Smooth muscle cell of the brain vasculature (primary cell): ENCODE results near the gene CNTN2.
A peak's percentile ranks its signal among the peaks of the same experiment; 100 is the strongest.

Source experiments
- DNase-seq: peaks from one replicate; pipeline ENCODE4 v3.0.0-alpha.2; 2012; ENCODE audit warnings: low read depth, low spot score

Gene CNTN2

DNA sequence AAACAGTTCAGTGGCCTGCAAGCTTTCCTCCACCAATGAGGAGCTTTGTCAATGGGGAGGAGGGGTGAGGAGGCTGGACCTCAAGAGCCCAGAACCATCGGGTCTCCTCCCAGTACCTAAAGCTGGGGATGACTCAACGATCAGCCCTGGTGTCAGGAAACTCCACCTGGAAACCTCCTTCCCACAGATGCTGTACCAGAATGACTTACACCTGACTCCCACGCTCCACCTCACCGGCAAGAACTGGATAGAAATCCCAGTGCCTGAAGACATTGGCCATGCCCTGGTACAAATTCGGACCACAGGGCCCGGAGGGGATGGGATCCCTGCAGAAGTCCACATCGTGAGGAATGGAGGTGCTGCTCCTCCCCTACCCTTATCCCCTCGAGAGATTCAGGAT, 29.9 kb downstream of the CNTN2 start:
- DNase-seq: no peak

DNA sequence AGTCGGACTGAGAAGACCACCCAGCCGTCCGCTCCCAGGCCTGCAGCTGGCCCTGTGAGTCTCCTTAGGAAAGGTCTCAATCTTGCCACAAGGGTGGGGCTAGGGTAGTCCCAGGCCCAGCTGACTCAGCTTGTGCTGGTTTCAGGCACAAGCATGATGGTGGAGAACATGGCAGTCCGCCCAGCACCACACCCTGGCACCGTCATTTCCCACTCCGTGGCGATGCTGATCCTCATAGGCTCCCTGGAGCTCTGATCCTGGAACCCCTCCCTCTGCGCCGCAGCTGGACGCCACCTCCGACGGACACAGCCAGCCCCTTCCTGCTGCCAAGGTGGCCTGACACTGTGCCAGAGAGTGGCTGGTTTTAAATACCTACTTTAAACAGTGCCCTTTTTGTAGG, 30.5 kb downstream of the CNTN2 start:
- no peak for DNase-seq

DNA sequence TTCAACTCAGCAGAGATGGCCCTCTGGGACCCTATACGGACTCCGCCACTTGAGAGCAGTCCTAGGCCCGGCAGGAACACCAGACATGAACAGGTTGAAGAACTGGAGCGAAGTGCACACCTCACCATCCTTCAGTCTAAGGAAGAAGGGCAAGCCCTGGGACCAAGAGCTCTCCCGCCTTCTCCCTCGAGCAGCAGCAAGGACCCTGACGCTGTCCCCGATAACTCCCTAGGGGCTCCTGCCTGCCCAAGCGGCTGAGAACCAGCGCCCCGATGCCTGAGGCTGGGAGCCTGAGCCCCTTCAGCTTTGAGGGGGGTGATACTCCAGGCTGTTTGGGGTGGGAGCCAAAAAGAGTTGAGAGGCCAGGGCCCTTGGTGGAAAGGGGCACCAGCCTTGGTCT, 31.1 kb downstream of the CNTN2 start:
- DNase-seq: no peak

DNA sequence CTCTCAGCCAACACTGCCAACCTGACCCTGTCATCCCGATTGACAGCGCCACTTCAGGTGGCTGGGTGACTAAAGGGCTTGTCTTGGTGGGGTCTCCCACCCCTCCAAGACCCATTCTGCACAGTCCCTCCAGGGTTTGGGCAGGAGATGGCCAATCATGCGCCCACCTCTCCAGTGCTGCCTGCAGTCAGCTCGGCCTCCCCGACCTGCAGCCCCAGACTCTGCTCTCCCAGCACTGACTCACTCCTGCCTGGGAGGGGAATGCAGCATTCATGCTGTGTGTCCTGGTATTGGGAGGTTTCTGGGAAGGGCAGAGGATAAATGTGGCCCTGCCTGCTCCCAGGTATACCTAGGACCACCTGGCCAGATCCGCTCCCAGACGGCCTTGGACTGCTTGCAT, 31.5 kb downstream of the CNTN2 start:
- DNase-seq: no peak

DNA sequence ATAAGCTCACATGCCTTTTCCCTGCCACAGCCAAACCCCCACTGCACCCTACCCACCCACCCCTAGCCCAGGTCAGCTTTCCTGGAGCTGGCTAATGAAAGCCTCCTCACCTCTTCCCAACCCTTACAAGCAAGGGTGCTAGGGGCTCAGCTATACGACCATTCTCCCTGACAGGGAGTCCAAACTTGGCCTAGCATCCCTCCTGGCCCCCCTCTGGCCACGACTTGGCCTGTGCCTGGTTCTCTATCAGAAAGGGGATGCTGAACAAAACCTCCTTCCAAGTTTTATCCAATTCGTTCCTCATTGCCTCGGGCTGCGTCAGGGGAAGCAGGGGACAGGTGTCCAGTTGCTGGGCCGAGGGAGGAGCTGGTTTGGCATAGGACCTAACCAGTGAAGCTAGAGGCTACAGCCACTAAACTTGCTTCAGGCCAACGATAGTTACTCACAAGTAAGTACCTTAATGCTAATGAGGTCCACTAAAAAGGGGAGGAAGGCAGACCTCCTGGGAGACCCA, 32.7 kb downstream of the CNTN2 start:
- no peak for DNase-seq

DNA sequence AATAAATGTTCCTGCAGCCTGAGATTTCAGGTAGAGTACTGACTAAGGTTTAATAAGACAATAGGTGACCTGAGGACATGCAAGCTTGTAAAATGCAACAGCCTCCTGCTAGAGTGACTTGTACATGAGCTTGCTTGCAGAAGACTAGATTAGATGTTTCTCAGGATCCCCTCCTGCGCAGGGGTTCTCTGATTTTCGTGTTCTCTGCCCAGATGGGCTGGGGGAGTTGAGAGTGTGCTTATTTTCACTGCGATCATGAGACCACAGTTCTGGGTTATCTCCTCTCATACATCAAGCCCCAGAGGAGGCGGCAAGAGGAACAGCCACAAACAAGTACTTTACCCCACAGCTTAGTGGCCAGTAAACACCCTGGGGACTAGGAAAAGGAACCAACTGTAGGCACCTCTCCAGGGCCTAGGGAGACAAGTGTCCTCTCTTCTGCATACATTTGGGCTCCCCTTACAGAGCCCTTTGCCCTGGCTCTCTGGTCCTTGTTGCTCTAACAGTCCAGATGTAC, 33.3 kb downstream of the CNTN2 start:
- no peak for DNase-seq

DNA sequence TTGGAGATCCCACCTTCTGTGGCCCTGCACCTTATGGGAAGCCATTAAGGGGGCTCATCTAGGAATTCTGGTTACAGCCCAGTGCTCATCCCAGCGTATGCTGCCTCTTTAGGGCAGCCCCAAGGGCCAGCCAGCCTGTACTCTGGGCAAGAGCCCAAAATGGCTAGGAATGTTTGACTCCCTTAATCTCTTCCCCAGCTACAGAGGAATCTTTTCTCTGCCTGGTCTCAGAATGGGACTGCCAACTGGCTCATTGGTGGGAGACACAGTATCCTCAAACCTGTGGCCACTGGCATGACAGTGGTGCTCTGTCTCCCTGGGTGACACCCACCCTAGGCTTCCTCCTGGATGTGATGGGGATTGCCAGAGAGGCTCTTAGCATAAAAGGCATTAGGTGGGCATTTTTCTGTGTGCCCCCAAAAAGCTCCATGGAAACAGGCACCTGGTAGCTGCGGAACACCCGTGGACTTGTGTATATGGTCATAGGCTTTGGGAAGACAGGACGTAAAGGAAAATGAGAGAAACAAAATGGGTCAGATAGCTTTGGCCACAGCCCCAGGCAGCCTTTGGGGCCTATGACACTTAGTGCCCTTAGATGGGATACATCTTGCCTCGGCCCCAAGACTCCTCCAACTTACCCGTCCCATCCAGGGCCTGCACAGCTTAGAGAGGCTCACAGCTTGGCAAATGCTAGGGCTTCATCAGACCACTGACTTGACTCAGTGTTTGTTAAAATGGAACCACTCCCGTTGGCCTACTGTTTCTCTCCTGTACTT, 34.3 kb downstream of the CNTN2 start:
- no peak for DNase-seq

DNA sequence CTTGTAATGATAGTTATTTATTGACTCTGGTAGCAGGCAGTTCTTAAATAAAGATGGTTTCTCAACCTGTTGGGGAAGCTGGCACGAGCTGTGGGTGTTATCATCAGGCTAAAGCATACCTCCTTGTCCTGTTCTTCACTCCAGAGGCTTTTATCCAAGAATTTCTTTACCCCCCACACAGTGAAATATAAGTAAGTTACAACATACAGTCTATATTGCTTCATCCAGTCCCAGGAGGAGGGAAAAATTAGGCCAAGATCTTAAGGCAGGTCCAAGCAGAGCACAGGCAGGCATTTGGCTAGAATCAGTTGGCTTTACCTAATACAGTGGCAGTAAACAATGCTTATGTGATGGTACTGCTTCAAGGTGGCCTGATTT, 34.9 kb downstream of the CNTN2 start:
- DNase-seq: no peak

DNA sequence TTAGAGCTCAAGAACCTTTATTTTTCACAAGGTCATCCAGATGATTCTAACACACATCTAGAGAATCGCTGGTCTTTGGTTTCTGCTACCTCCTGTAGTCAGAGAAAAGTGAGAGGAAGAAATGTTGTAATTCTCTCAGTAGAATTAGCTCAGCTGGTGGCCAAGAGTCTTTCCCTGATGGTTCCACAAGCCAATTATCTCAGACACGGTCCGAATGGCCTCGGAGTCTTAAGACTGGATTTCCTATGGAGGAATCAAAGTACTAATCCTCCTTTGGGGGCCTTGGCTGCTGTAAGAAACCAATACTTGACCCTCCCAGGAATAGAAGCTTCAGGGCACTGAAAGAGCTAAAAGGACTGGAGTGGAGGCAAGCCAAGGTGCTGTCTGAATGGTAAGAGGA, 39.4 kb downstream of the CNTN2 start:
- DNase-seq: no peak

DNA sequence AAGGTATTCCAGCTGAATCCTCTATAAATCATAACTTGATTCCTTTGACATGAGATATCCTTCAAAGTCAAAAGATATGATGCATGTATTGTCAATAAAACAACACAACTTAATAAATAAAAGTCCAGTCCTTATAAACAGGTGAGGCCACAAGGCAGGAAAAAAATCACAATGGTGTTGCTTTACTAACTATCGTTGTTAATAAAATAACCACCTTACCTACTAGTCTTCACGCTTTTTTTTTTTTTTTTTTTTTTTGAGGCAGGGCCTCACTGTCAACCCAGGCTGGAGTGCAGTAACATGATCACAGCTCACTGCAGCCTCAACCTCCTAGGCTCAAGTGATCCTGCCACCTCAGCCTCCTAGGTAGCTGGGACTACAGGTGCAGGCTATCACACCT, 41.3 kb downstream of the CNTN2 start, which contains the start of gene TMEM81:
Gene TMEM81 (minus strand): TSS at position 101 of the 400 bp plus-strand sequence. CDS start 140 bp downstream, outside the sequence.
- DNase-seq: no peak

DNA sequence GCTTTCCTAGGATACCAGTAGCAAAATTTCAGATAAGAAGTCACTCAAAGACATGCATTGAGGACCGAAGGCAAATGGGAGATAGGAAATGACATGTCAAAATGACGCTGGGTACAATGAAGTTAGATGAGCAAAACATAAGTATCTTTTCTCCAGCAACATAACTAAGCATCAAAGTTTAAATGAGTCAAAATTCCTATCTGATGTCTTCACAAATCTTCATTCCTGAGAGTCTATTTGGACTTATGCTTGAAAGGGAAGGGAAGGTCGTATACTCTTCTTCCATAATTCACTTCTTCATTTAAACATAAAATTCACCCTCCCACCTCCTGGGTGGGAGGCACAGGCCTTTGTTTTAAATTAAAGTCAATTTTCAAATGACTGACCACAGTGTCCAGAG, 45.3 kb downstream of the CNTN2 start:
- no peak for DNase-seq

DNA sequence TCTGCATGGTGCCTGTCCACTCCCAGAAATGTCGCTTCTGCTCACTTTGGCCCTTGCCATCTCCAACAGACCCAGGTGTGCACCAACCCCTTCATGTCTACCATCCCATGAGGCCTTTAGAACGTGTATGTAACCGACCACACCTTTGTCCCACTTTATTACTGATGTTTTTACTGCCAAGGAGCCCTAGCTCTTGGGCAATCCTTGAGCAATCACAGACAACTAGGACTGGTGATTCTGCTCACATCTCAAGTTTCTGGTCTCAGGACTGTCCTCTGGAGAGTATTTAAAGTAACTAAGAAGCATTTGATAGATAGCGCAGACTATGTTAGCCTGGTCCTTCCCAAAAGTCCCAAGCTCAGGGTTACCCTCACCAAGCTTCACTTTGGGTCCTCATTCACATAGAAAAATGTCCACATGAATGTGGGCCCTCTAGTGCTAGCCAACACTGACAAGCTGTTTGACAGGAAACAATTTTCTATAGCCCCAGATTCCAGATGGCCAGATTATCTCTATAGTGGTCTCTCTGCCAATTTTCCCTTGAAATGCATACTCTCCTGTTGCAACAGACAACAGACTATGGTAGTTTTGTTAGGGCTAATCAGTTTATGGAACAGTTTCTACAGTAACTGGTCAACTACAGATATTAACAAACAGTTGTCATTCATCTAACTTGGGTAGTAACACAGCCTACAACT, 48.2 kb downstream of the CNTN2 start:
- DNase-seq: no peak

DNA sequence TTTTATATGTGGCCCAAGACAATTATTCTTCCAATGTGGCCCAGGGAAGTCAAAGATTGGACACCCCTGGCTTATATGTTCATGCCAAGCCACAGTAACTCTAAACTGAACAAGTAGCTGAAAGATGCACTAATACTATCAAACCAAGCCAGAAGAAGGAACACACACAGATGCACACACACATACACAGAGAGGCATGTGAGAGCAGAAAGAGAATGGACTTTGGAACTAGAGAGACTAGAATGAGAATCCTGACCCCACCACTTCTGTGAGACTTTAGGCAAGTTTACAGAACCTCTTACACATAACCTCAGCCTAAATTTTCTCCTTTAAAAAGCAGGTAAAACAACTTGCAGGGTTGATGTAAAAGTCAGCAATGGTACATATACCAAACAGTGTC, 52.4 kb downstream of the CNTN2 start:
- no peak for DNase-seq

DNA sequence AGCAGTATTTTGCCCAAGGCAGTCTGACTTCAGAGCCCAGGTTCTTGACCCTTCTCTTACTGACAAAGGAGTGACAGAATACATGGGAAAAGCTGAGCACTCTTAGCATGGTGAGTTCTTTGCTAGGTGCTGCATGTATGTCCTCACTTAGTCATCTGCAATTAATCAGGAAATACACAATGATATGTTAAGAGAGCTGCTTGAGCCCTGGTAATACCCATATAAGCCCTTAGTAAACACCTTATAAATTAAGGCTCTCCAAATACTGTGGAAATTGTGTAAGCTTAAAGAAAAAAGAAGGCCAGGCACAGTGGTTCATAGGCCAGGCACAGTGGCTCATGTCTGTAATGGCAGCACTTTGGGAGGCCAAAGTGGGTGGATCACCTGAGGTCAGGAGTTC, 55.2 kb downstream of the CNTN2 start:
- DNase-seq: no peak

DNA sequence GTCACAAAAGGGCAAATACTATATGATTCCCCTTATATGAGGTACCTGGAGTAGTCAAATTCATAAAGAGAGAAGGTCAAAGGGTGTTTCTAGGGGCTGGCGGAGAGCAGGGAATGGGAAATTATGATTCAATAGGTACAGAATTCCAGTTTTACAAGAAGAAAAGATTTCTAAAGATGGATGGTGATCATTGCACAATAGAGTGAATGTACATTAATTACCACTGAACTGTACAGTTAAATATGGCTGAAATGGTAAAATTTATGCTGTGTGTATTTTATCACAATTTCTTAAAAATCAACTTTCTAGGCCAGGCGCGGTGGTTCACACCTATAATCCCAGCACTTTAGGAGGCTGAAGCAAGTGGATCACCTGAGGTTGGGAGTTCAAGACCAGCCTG, 59.4 kb downstream of the CNTN2 start:
- no peak for DNase-seq

DNA sequence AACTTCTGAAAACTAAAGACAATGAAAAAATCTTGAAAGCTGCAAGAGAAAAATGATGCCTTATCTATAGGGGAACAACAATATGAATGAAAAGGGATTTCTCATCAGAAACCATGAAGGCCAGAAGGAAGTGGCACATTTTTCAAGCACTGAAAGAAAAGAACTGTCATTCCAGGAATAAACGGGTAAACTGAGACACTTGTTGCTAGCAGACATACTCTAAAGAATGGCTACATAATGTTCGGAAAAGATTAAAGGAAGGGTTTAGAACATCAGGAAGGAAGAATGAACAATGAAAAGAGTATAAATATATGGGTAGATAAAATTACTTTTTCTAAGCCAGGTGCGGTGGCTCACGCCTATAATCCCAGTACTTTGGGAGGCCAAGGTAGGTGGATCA, 64.3 kb downstream of the CNTN2 start:
- no peak for DNase-seq

DNA sequence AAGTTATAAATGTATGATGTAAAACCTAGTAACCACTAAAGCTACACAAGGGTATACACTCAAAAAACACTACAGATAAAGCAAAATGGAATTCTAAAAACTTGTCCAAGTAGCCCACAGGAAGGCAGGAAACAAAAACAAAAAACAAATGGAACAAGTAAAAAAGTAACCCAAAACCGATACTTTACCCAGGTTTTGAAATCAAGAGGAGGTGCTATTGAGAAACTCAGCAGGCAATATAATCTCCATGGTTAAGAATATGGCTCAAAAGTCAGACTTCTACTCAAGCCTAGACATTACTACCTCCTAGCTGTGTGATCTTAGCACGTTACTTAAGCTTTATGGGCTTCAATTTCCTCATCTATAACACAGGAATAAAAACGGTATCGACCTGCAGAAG, 65.5 kb downstream of the CNTN2 start:
- no peak for DNase-seq

DNA sequence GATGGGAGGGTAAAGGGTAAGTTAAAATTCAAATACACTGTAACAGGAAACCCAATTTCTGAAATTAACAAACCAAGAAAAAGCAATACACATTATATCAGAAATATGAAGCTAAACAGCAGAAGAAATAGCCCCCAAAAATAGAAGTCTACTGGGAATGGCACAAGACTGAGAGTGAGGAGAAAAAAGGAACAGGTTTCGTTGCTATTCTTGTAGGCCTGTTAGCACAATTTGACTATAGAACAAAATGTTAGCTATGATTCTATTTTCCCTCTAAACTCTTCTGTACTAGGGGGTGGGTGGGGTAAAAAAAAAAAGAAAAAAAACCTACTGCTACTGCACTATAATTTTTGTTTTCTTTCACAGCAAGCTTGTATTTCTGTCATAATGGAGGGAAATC, 66.3 kb downstream of the CNTN2 start:
- no peak for DNase-seq

DNA sequence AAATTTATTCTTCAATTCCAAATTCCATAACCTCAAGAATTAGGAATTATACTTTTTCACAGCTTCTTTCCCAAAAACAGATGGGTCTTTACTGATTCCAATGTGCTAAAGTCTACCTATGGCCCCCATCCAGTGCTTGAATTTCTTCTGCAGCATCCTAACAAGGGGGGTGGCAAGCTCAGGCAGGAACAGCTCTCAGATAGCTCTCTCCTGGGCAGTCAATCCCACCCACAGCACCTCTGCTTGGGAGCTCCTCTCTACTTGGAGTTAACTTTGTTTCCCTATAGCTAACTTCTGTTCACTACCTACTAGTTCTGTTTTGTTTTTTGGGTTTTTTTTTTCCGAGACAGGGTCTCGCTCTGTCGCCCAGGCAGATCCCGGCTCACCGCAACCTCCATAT, 66.7 kb downstream of the CNTN2 start:
- no peak for DNase-seq

DNA sequence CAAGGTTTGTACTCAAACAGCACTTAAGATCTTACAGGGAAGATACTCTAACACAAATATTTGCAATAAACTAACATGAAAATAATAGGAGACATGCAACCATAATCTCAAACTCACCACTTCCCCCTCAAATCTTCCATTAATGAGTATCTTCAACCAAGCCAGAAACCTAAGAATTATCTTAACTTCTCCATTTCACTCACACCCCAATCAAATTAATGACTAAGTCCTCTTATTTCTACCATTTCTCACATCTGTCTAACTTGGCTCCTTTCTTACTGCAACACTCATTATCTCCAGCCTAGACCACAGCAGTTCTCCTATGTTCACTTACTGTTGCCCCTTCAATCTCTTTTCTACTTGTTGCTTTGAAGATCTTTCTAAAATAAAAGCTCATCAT, 68.3 kb downstream of the CNTN2 start:
- DNase-seq: no peak

DNA sequence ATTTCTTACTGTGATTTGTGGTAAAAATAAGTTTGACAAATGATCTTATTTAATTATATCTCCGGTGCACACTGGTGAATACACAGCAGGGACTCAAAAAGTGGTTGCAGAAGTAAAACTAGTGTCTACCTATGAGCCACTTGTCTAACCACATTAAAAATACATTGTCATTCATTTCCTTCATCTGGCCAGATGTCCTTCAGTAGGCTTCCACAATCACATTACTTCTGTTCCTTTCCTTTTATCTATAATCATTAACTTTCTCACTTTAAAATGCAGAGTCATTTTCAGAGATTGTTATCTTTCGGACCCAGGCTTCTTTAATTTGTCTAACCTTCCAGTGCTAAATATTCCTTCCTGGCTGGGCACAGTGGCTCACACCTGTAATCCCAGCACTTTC, 75.7 kb downstream of the CNTN2 start:
- DNase-seq: no peak

DNA sequence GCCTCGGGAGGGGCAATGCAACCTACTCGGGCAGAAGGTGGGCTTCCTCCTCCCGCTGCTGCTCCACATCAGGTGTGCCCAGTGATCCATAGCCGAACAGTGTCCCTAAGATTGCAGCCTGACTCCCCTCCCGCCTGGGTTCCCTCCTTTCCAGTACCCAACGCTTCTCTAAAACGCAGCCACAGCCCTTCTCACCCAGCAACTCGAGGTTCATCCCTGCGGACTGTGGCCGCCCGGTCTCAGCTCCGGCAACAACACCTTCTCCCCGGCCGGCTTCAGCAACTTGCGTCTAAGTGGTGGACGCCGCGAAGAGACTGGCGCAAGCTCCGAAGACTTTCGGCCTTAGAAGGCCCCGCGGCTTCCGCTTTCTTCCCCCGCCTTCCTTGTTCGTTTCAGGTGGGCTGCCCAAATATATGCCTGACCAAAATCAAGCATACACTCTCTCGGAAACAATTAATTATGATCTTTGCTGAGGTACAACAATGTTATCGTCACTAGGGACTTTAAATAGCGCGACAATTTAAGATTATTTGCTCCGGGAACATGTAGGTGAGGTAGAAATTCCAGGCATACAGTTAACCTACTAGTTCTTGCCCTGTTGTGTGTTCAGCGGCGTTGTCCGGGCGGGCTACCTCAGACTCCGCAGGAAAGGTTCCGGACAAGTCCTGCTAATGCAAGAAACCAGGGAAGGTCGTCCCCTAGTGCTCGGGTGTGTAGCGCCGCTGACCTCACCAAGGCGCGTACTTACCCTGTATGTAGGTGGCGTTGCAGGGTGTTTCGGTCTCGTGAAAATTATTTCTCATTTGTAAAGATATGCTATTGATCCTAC, 78.9 kb downstream of the CNTN2 start, which contains the start of gene RBBP5:
Gene RBBP5 (minus strand): TSS at position 319 of the 829 bp plus-strand sequence. CDS start 105 bp downstream, at position 214.
- peak; percentile 96 for DNase-seq
